Measurements from ENCODE around the gene EYA3.

The EYA3 gene

GRCh38 chr1:28083876-28084275 lies 4.5 kb downstream of the EYA3 start:
- H3K18ac ChIP-seq (ENCODE audit: low read length): no peak overlapping the region
- H3K4me3 ChIP-seq (ENCODE audit: low read length): no peak overlapping the region
- H3K79me1 ChIP-seq (ENCODE audit: low read length): peaks cover 10% of the 10 kb centered on the region
- H2BK15ac ChIP-seq (replicated peaks; ENCODE audit: low read depth): no peak overlapping the region
- no peaks in the 10 kb centered on the region for H3K4me1 ChIP-seq (ENCODE audit: control insufficient read depth, low read depth, low read length)
- no peak overlapping the region for H2AK5ac ChIP-seq (ENCODE audit: low read length)
- H3K56ac ChIP-seq (ENCODE audit: low read length): no peak overlapping the region
- H3K9ac ChIP-seq (ENCODE audit: low read length): no peak overlapping the region
- H2BK120ac ChIP-seq (ENCODE audit: low read depth, low read length): no peak overlapping the region
- no peak overlapping the region for H3K23ac ChIP-seq (ENCODE audit: low read length)
- H3K27ac ChIP-seq (ENCODE audit: low read depth, low read length): no peak overlapping the region
- peaks cover 16% of the 10 kb centered on the region for H3K79me2 ChIP-seq (ENCODE audit: control insufficient read depth, insufficient read depth, low read length)
- no peak overlapping the region for H4K8ac ChIP-seq (ENCODE audit: low read depth, low read length)
- no peak for DNase-seq
- no peaks in the 10 kb centered on the region for H3K36me3 ChIP-seq (ENCODE audit: control insufficient read depth, insufficient read depth, low read length)
- H4K5ac ChIP-seq (ENCODE audit: low read length): no peak overlapping the region
- no peak overlapping the region for H3K4ac ChIP-seq (ENCODE audit: low read depth, low read length)
- WGBS (ENCODE audit: extremely low coverage, insufficient coverage, low lambda C conversion rate): no CpG with 5 or more reads among the region's 1 CpG
- no peaks in the 10 kb centered on the region for H3K27me3 ChIP-seq (ENCODE audit: insufficient read depth, low read length, poor library complexity)
- no peak overlapping the region for H3K4me2 ChIP-seq (ENCODE audit: low read length)
- no peak overlapping the region for H2BK5ac ChIP-seq (ENCODE audit: low read length)

GRCh38 chr1:28078680-28079626 lies 9.5 kb downstream of the EYA3 start:
- no peak overlapping the region for H3K4me3 ChIP-seq (ENCODE audit: low read length)
- H4K5ac ChIP-seq (ENCODE audit: low read length): no peak overlapping the region
- H3K9ac ChIP-seq (ENCODE audit: low read length): no peak overlapping the region
- no peak overlapping the region for H3K27ac ChIP-seq (ENCODE audit: low read depth, low read length)
- no peak overlapping the region for H2AK5ac ChIP-seq (ENCODE audit: low read length)
- H3K23ac ChIP-seq (ENCODE audit: low read length): no peak overlapping the region
- H3K4me2 ChIP-seq (ENCODE audit: low read length): no peak overlapping the region
- H3K79me1 ChIP-seq (ENCODE audit: low read length): peaks cover 7% of the 10 kb centered on the region
- H3K56ac ChIP-seq (ENCODE audit: low read length): no peak overlapping the region
- no peak for DNase-seq
- peaks cover 2% of the 10 kb centered on the region for H3K79me2 ChIP-seq (ENCODE audit: control insufficient read depth, insufficient read depth, low read length)
- H2BK120ac ChIP-seq (ENCODE audit: low read depth, low read length): no peak overlapping the region
- H4K8ac ChIP-seq (ENCODE audit: low read depth, low read length): no peak overlapping the region
- no peak overlapping the region for H2BK5ac ChIP-seq (ENCODE audit: low read length)
- no peaks in the 10 kb centered on the region for H3K27me3 ChIP-seq (ENCODE audit: insufficient read depth, low read length, poor library complexity)
- H3K4me1 ChIP-seq (ENCODE audit: control insufficient read depth, low read depth, low read length): no peaks in the 10 kb centered on the region
- H3K36me3 ChIP-seq (ENCODE audit: control insufficient read depth, insufficient read depth, low read length): no peaks in the 10 kb centered on the region
- H3K18ac ChIP-seq (ENCODE audit: low read length): no peak overlapping the region
- WGBS (ENCODE audit: extremely low coverage, insufficient coverage, low lambda C conversion rate): no CpG with 5 or more reads among the region's 8 CpGs
- no peak overlapping the region for H3K4ac ChIP-seq (ENCODE audit: low read depth, low read length)
- H2BK15ac ChIP-seq (replicated peaks; ENCODE audit: low read depth): no peak overlapping the region

DNA sequence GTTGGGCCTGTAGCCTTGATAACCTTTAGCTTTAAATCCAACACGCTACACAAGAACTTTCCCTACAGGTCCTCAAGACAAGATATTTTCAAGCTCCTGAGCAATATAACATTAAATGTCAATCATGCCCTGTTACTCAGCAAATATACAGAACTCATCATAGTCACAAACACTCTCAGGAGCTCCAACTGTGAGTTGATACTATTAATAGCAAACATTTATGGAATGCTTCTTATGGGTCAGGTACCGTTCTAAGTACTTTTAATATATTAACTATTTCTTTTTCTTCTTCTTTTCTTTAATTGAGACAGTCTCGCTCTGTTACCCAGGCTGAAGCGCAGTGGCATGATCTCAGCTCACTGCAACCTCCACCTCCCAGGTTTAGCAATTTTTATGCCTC lies 10.1 kb downstream of the EYA3 start:
- Histone ChIP-seq H4K5ac (ENCODE audit: low read length) (no peak overlapping the region), H2AK5ac (ENCODE audit: low read length) (no peak overlapping the region), H3K4me1 (ENCODE audit: control insufficient read depth, low read depth, low read length) (no peaks in the 10 kb centered on the region), H4K8ac (ENCODE audit: low read depth, low read length) (no peak overlapping the region), H2BK15ac (replicated peaks; ENCODE audit: low read depth) (no peak overlapping the region), H3K79me2 (ENCODE audit: control insufficient read depth, insufficient read depth, low read length) (peaks cover 2% of the 10 kb centered on the region), H3K4me2 (ENCODE audit: low read length) (no peak overlapping the region), H2BK120ac (ENCODE audit: low read depth, low read length) (no peak overlapping the region), H3K36me3 (ENCODE audit: control insufficient read depth, insufficient read depth, low read length) (no peaks in the 10 kb centered on the region), H3K23ac (ENCODE audit: low read length) (no peak overlapping the region), H3K9ac (ENCODE audit: low read length) (no peak overlapping the region), H3K56ac (ENCODE audit: low read length) (no peak overlapping the region), H3K4me3 (ENCODE audit: low read length) (no peak overlapping the region), H3K4ac (ENCODE audit: low read depth, low read length) (no peak overlapping the region), H3K27ac (ENCODE audit: low read depth, low read length) (no peak overlapping the region), H3K79me1 (ENCODE audit: low read length) (peaks cover 7% of the 10 kb centered on the region), H3K27me3 (ENCODE audit: insufficient read depth, low read length, poor library complexity) (no peaks in the 10 kb centered on the region), H2BK5ac (ENCODE audit: low read length) (no peak overlapping the region), H3K18ac (ENCODE audit: low read length) (no peak overlapping the region)
- DNase-seq: no peak
- no CpG with 5 or more reads among the region's 4 CpGs for WGBS (ENCODE audit: extremely low coverage, insufficient coverage, low lambda C conversion rate)

GRCh38 chr1:28074892-28075511 lies 13.4 kb downstream of the EYA3 start:
- Histone ChIP-seq H2BK5ac (ENCODE audit: low read length) (no peak overlapping the region), H2BK120ac (ENCODE audit: low read depth, low read length) (no peak overlapping the region), H3K9ac (ENCODE audit: low read length) (no peak overlapping the region), H3K23ac (ENCODE audit: low read length) (no peak overlapping the region), H3K79me1 (ENCODE audit: low read length) (peaks cover 10% of the 10 kb centered on the region), H3K36me3 (ENCODE audit: control insufficient read depth, insufficient read depth, low read length) (no peaks in the 10 kb centered on the region), H3K18ac (ENCODE audit: low read length) (no peak overlapping the region), H4K8ac (ENCODE audit: low read depth, low read length) (no peak overlapping the region), H4K5ac (ENCODE audit: low read length) (no peak overlapping the region), H3K27me3 (ENCODE audit: insufficient read depth, low read length, poor library complexity) (no peaks in the 10 kb centered on the region), H3K4me3 (ENCODE audit: low read length) (no peak overlapping the region), H3K27ac (ENCODE audit: low read depth, low read length) (no peak overlapping the region), H3K4ac (ENCODE audit: low read depth, low read length) (no peak overlapping the region), H3K4me1 (ENCODE audit: control insufficient read depth, low read depth, low read length) (no peaks in the 10 kb centered on the region), H2AK5ac (ENCODE audit: low read length) (no peak overlapping the region), H3K4me2 (ENCODE audit: low read length) (no peak overlapping the region), H3K56ac (ENCODE audit: low read length) (no peak overlapping the region), H2BK15ac (replicated peaks; ENCODE audit: low read depth) (no peak overlapping the region), H3K79me2 (ENCODE audit: control insufficient read depth, insufficient read depth, low read length) (peaks cover 2% of the 10 kb centered on the region)
- no peak for DNase-seq
- no CpG with 5 or more reads among the region's 1 CpG for WGBS (ENCODE audit: extremely low coverage, insufficient coverage, low lambda C conversion rate)

DNA sequence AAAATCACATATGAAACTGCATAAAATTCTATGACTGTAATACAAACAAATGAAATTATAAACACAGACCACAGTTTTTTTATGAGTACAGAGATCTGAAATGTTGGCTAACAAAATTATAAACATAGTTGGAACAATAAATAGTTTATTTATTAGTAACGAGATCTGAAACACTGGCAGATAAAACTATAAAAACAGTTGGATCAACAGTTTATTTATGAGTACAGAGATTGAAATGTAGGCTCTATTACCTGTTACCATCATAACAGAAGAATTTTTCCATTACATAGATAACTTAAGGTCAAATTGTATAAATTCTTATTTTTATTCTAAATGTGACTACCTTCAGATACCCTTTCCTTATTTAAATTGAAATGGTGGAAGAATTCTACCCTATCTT lies 14.5 kb downstream of the EYA3 start:
- Histone ChIP-seq H3K79me2 (ENCODE audit: control insufficient read depth, insufficient read depth, low read length) (peaks cover 4% of the 10 kb centered on the region), H2BK15ac (replicated peaks; ENCODE audit: low read depth) (no peak overlapping the region), H3K18ac (ENCODE audit: low read length) (no peak overlapping the region), H2AK5ac (ENCODE audit: low read length) (no peak overlapping the region), H3K4me2 (ENCODE audit: low read length) (no peak overlapping the region), H3K4me3 (ENCODE audit: low read length) (no peak overlapping the region), H3K36me3 (ENCODE audit: control insufficient read depth, insufficient read depth, low read length) (no peaks in the 10 kb centered on the region), H4K5ac (ENCODE audit: low read length) (no peak overlapping the region), H4K8ac (ENCODE audit: low read depth, low read length) (no peak overlapping the region), H3K27me3 (ENCODE audit: insufficient read depth, low read length, poor library complexity) (no peaks in the 10 kb centered on the region), H3K79me1 (ENCODE audit: low read length) (peaks cover 7% of the 10 kb centered on the region), H3K9ac (ENCODE audit: low read length) (no peak overlapping the region), H2BK120ac (ENCODE audit: low read depth, low read length) (no peak overlapping the region), H3K4me1 (ENCODE audit: control insufficient read depth, low read depth, low read length) (no peaks in the 10 kb centered on the region), H2BK5ac (ENCODE audit: low read length) (no peak overlapping the region), H3K4ac (ENCODE audit: low read depth, low read length) (no peak overlapping the region), H3K56ac (ENCODE audit: low read length) (no peak overlapping the region), H3K23ac (ENCODE audit: low read length) (no peak overlapping the region), H3K27ac (ENCODE audit: low read depth, low read length) (no peak overlapping the region)
- DNase-seq: no peak
- WGBS (ENCODE audit: extremely low coverage, insufficient coverage, low lambda C conversion rate): no CpG with 5 or more reads among the region's 1 CpG
